Kasumi-1 (cell line): ENCODE data around the gene SH3RF1.

Experiments used
- DNase-seq, 2 experiments: peaks; one replicate each; lab custom pipeline; 2025; lab: John Stamatoyannopoulos, UW

The SH3RF1 gene

GRCh38 chr4:169251291-169252235 is 19.2 kb downstream of the SH3RF1 start:
- no peak for DNase-seq

- DNase-seq: no peak
These were observed 20.0 kb downstream of the SH3RF1 start for GRCh38 chr4:169250796-169251195.

- DNase-seq: no peak
These were observed 20.8 kb downstream of the SH3RF1 start for GRCh38 chr4:169249999-169250398.

DNA sequence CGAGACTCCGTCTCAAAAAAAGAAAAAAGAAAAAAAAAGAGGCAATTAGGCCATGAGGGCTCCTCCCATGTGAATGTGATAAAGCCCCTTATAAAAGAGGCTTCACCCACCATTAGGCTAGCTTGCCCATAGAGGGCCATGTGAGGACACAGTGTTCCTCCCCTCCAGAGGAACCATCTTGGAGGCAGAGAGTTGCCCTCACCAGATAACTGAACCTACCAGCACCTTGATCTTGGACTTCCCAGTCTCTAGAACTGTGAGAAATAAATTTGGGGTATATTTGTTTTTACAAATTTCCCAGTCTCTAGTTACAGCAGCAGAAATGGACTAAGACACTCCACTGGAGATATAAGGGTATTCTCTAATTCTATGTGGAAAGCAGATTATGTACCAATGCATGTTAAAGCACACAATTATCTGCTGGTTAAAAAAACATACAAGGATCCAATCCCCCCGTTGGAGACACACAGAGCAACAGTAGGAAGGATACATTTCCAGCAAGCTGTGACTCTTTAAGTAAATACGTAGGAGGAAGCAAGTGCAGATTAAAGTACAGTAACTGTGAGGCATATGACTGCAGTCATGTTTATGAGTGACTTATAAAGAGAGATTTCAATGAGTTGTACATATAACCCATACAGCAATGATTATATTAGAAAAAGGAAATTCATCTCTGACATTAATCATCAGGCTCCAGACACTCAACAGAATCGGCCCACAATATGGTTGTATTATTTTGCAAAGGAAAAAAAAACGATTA is 21.4 kb downstream of the SH3RF1 start:
- no peak for DNase-seq

- DNase-seq: no peak
These were observed 22.1 kb downstream of the SH3RF1 start for GRCh38 chr4:169248645-169249044.

DNA sequence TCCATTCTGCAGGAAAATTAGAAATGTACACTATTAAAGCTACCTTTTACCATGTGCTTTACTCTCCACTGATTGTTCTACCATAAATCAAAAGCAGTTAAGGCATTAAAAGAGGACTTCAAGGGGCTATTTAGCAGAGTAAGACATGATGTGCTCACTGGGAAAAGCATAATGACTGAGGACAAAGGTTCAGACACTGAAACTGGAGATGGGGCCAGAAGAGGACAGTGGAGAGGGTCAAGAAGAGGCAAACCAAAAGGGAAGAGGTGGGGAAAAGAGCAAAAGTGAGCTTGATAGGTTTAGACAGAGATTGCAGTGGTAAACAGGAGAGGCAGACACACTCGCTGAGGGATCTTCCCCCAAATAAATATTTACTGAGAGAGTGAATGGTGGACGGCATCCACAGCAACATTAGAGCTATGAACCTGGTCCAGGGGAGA is 23.8 kb downstream of the SH3RF1 start:
- no peak for DNase-seq

- no peak for DNase-seq
These were observed 24.5 kb downstream of the SH3RF1 start for GRCh38 chr4:169246279-169246678.

DNA sequence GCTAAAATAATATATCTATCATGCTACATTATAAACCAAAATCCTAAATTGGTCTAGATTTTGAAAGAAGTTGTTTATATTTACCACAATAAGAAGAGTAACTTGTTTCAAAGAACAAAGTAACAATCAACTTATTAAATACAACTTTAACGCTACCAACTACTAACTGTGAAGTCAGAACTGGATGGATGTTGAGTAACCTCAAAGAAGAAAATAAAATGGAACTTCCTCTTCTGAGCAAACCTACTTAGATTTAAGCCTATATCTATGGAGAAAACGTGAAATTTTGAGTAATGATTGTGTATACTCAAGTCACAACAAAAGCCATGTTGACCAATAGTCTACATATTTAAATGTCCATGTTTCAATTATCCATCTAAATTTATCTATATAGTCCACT is 25.7 kb downstream of the SH3RF1 start:
- DNase-seq: peak; percentile 24 to 57

GRCh38 chr4:169243825-169244609 is 26.7 kb downstream of the SH3RF1 start:
- peak in 1 of 2 experiments; percentile 11 for DNase-seq

GRCh38 chr4:169241464-169241863 is 29.3 kb downstream of the SH3RF1 start:
- DNase-seq: no peak

- no peak for DNase-seq
These were observed 31.4 kb downstream of the SH3RF1 start for GRCh38 chr4:169239221-169239905.

- DNase-seq: no peak
These were observed 32.3 kb downstream of the SH3RF1 start for GRCh38 chr4:169238445-169238844.

DNA sequence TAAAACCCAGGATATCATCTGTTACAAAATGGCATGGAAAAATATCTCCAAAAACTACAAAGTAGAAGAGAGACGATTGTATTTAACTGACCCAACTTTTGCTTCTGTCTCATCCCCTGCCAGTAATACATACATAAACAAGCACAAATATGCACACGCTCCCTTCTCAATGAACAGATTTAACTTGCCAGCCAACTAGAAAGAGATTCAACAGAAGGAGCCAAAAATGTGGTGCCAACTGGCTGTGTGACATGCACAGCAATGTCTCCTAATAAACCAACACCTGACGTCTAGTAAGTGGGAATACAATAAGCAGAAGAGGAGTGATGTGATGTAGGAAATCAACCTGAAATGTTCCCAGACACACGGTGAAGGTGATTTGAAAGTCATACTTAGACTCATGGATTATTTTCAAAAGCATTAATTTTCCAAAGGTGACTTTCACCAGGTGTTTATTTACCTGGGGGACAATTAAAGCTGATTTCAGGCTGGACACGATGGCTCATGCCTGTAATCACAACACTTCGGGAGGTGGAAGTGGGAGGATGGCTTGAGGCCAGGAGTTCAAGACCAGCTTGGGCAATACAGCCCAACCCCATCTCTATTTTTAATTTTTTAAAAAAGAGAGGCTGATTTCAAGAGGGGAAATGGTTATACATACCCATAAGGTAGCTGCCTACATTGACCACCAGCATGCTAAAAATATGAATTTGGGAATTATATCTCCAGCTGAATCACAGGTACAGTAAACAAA is 33.7 kb downstream of the SH3RF1 start:
- DNase-seq: no peak

GRCh38 chr4:169236078-169236477 is 34.7 kb downstream of the SH3RF1 start:
- DNase-seq: no peak

DNA sequence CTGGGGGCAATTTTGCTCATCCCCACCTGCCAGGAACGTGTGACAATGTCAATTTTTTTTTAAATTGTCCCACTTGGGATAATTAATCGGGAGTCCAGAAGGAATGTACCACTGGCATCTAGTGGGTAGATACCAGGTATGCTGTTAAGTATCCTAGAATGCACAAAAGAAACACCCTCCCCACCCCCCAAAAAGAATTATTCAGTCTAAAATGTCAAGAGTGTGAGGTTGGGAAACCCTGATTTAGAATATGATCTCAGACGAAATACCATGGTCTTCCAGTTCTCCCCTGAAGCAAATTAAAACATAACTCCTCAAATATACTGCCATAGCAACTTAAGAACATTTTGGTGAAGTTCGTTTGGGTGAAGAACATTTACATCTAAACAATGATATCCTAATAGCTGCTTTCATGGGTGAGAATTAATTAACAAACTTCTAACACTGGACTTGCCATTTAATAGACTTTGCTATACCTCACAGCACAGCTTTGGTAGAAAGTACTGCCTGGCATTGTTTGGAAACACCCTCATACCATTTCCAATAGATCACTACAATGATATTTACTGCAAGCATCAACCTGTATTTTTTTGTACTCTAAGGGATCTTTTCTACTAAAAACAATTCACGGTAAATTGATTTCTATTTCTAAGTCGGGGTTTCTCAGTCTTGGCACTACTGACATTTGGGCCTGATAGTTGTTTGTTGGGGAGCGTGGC is 36.5 kb downstream of the SH3RF1 start:
- DNase-seq: no peak

DNA sequence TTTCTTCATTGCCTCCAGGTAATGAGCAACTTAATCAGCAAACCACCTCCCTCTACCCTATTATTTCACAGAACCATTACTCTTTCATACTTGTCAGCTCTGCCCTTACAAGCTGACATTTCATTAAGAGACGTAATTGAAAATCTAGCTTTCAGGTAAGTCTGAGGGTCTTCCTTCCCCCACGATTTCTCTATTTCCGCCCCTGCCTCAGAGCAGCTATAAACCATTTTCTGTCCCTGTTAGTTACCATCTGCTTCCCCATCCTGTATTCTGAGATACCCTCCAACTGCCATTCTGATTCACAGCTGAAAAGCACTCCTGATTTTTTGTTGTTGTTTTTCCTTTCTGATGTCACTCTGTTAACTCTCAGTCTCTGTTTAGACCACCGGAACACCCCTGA is 37.1 kb downstream of the SH3RF1 start:
- peak in 1 of 2 experiments; percentile 17 for DNase-seq

DNA sequence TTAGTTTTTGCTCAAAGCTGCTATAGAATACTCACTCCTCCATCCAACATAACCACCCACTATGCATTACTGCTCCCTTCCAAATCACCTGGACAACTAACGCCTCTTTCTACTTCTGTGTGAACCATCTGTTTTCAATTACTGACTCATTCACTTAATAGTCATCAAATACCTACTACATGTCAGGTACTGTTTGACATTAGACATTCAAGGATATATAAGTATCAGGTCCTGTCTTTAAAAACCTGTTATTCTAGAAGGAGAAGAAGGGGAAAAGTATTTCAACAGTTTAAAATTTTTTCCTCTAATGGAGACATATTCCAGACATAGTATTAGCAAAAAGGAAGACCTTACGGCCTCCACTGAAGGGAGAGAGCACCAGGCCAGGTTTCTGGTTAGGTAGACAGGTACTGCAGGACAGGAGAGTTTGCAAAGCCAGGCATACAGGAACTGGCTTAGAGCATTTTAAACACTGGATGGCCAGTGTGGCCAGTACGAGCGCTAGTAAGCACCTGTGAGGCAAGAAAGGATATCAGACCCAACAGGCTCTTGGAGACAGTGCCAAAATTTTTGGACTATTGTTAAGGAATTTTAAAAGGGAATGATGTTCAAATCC is 39.0 kb downstream of the SH3RF1 start:
- DNase-seq: no peak

DNA sequence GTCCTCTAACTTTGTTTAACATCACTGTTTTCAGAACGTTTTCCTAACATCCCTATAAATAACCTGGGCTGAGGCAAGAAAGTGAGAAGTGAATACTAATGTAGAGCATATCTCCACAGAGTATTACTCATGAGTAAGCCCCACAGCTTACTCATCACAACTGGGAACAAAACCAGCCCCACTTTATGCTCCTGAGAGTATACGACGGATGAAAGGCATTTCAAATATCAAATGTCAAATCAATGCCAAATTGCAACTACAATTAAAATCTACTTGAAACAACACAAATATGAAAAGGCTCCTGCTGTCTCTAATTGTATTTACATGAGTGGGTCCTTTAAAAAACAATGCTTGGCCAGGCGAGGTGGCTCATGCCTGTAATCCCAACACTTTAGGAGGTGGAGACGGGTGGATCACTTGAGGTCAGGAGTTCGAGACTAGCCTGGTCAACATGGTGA is 41.2 kb downstream of the SH3RF1 start:
- DNase-seq: no peak

- DNase-seq: no peak
These were observed 42.7 kb downstream of the SH3RF1 start for GRCh38 chr4:169228076-169228475.

GRCh38 chr4:169226565-169226964 is 44.2 kb downstream of the SH3RF1 start:
- no peak for DNase-seq
